LNCAP (cell line): Measurements from ENCODE around the gene CDK5RAP2.

ENCODE experiments used
- TF ChIP-seq, protein P1 (sequence below): fragments of 450-650 bp; IDR thresholded peaks from 2 replicates; pipeline ENCODE4 v1.5.1; 2017; ENCODE audit warnings: mild to moderate bottlenecking

The CDK5RAP2 gene

DNA sequence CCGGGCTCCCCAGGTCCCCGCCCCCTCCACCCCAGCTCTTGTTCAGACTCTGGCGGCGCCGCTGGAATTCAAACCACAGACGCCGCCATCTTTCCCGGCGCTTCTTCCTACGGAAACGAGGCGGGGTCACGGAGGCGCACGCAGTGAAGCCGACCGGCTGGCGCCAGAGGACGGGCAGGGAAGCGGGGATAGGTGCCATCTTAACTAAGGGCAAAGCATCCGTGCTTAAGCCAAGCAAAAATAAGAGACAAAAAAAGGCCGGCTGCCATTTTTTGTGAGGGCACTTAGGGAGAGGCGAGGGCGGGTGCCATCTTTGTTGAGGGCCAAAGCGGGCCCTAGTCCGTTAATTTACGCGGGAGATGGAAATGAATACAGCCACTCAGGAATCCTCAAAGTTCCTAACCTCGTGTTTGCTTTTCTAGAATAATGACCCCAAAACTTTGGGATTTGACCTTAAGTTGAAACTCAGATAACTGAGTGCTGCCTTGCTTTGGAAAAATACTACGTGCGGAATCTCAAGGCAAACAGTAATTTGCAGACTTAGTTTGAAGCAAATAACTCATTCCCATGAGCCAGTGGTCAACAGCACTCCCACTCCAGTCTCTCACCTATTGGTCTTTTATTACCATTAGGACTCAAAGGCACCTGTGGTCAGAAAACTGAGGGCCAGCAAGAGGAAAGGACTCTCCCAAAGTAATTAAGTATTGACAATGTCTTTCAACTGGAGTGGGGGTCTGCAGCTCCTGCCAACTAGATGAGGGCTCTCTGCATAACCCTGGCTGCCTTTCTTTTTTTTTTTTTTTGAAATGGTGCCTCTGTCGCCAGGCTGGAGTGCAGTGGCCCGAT, at the start of gene CDK5RAP2:
Gene CDK5RAP2 (minus strand): TSS at position 117 of the 846 bp plus-strand sequence. CDS start 189 bp downstream, outside the sequence.
- TF ChIP-seq, protein P1, sequence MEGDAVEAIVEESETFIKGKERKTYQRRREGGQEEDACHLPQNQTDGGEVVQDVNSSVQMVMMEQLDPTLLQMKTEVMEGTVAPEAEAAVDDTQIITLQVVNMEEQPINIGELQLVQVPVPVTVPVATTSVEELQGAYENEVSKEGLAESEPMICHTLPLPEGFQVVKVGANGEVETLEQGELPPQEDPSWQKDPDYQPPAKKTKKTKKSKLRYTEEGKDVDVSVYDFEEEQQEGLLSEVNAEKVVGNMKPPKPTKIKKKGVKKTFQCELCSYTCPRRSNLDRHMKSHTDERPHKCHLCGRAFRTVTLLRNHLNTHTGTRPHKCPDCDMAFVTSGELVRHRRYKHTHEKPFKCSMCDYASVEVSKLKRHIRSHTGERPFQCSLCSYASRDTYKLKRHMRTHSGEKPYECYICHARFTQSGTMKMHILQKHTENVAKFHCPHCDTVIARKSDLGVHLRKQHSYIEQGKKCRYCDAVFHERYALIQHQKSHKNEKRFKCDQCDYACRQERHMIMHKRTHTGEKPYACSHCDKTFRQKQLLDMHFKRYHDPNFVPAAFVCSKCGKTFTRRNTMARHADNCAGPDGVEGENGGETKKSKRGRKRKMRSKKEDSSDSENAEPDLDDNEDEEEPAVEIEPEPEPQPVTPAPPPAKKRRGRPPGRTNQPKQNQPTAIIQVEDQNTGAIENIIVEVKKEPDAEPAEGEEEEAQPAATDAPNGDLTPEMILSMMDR = no peak

DNA sequence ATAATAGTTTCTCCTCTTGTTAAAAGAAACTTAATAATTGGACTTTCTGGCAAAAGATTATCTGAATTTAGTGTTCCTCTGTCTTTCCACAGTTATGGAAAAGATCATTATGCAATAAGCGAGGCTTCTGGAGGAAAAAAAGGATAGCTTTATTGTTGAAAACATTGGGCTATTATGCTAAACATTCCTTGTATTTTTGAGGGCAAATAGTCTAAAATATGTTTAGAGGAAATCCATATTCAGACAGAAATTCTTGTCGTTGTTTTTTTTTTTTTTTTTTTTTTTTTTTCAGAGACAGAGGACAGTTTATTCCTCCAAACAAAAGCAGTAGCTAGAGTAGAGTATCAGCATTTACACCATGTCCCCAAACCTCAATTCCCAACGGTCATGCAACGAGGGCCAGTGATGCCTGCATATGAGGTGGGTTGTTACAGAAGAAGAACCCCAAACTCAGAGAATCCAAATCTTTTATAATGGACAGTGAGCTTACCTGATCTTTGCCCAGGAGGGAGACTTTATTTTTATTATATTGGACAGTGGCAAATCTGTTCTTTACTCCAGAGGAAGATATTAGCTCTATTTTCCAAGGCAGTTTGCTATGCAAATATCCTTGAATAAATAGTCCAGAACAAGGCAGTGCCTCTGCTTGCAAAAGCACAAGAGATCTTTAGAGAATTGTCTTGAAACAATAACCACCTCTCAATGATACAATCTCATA, 48.4 kb upstream of the CDK5RAP2 start:
- TF ChIP-seq, protein P1 = no peak

DNA sequence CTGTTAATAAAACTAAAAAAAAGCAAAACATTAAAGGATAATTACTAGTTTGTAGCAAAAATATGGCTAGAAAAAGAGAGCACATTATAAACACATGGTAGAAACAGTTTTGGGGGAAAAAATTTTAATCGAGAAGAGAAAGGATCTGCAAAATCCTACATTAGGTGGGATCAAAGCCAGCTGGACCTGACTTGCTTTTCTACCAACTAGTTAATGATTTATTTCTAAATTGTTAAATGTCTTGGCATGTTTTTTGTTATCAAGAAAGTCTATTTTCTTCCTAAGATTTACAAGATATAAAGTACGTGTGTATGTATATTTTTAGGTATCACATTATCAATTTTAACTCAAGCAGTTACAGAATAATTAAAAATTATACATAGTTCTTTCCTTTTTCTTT, 47.1 kb upstream of the CDK5RAP2 start:
- TF ChIP-seq, protein P1 = no peak

DNA sequence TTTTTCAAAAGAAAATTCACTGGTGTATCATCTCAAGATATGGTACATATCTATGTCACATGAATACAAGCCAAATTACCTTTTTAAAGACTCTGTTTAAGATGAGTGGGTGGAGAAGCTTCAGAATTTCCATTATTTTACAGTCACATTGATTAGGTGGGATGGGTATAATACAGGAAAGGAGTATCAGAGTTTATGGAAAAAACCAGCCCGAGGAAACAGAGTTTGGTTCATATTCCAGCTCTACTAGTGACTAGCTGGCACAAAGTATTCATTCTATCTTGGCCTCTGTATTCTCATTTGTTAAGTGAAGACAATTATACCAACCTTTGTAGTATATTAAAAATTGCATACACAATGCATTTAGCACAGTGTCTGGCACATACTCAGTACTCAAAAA, 46.5 kb upstream of the CDK5RAP2 start:
- TF ChIP-seq, protein P1 = no peak

DNA sequence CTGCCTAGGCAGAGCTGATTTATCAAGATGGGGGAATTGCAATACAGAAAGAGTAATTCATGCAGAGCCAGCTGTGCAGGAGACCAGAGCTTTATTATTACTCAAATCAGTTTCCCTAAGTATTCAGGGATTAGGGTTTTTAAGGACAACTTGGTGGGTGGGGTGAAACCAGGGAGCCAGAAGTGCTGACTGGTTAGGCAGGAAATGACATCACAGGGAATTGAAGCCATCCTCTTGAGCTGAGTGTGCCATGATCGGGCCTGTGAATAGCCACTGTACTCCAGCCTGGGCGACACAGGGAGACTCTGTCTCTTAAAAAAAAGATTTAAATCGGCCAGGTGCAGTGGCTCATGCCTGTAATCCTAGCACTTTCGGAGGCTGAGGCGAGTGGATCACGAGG, 45.3 kb upstream of the CDK5RAP2 start:
- TF ChIP-seq, protein P1 = no peak

DNA sequence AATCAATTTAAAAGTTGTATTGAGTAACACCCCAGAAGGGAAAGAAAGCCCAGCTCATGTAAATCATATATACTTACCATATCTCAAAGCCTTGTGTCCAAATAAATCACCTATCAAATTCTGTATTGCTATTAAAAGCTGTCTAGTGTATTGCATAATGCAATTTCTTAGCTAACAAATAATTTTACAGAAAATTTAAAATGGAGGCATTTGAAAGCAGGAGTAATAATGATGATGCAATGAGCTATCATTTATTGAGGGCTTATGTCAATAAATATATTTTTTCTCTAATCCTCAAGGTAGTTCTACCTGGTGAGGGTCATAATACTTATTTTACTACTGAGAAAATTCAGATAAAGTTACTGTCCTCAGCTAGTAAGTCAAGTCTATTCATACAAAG, 42.8 kb upstream of the CDK5RAP2 start:
- TF ChIP-seq, protein P1 = no peak

DNA sequence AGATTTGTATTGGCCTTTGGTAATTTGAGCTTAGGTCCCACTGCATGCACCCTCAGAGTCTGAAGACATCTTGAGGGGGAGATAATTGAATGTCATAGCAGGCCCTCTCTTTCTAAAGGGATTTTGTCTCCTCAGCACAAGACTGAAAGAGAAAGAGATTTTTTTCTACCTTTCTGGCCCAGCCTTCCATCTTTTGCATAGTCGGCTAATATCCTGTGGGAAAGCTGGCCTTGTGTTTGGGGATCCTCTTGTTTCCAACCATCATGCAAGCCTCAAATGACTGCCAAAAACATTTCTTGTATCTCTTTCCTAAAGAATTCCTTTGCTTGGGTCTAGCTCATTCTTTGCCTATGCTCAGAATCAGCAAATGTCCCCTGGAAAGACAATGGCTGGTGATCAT, 42.0 kb upstream of the CDK5RAP2 start:
- TF ChIP-seq, protein P1 = no peak
